Left lung (tissue), 14 donors: Measurements from ENCODE around the gene JOSD1. TPM values are rescaled to one million over a fixed set of nuclear protein-coding genes. Genes with fewer than 3 reads are reported as not detected.

Experiments used
- ATAC-seq: fragments of 200-7000 bp; cut with Tn5 transposase; one replicate; pipeline ENCODE4 v1.9.1; 2020; ENCODE audit warnings: moderate library complexity
- DNase-seq, 4 donors: peaks; one replicate each; pipeline ENCODE4 v3.0.0-alpha.2; 2013 to 2020
- H3K27ac ChIP-seq, 2 donors: fragments of 200-600 bp; sonication (generic) in 1 of 2; one replicate each; pipeline versions ENCODE4 v1.5.0 to v1.8.0; 2020 to 2021
- H3K27me3 ChIP-seq, 2 donors: fragments of 200-600 bp; sonication (generic) in 1 of 2; one replicate each; pipeline versions ENCODE4 v1.5.0 to v1.8.0; 2020 to 2021
- H3K36me3 ChIP-seq, 2 donors: fragments of 200-600 bp; sonication (generic) in 1 of 2; one replicate each; pipeline versions ENCODE4 v1.5.0 to v1.8.0; 2020 to 2021
- H3K4me1 ChIP-seq, 2 donors: fragments of 200-600 bp; one replicate each; pipeline ENCODE4 v1.8.0; 2021
- H3K4me3 ChIP-seq, 2 donors: fragments of 200-600 bp; sonication (generic) in 1 of 2; one replicate each; pipeline versions ENCODE4 v1.5.0 to v1.8.0; 2020 to 2021; ENCODE audit warnings: mild to moderate bottlenecking in 1 of 2
- H3K9me3 ChIP-seq, 2 donors: fragments of 200-600 bp; sonication (generic) in 1 of 2; one replicate each; pipeline versions ENCODE4 v1.5.0 to v1.8.0; 2020 to 2021
- intact Hi-C, 2 donors: fragments of 100-400 bp; cut with DNase I; formaldehyde crosslinking; loops; one replicate each; pipeline versions ENCODE4 v1.11.2 to v1.14.2; 2022
- long read RNA-seq, 12 donors: library from polyadenylated mRNA in 2 of 12; unstranded in 2 of 12; transcript quantifications; one replicate each; pipeline ENCODE4 v2.0.0 and lab custom pipeline, GENCODE V29; 2019 to 2026
- polyA plus RNA-seq, 6 donors: library from polyadenylated mRNA; unstranded; fragments of 120-200 nt; gene quantifications; one replicate each; pipeline ENCODE4 v1.2.1, GENCODE V29; 2013; ENCODE audit not compliant: insufficient read length in 6 of 6
- total RNA-seq, 2 donors: library from RNA; stranded (reverse); fragmentation: NEBNext Ultra II Directional; extraction: Animal tissue kit (Norgen Biotek cat#: 25700); gene quantifications; one replicate each; pipeline ENCODE4 v1.2.1, GENCODE V29; 2021
- TF ChIP-seq, protein P1 (sequence below), 2 donors: fragments of 200-600 bp; sonication (generic) in 1 of 2; IDR thresholded peaks; one replicate each; pipeline versions ENCODE4 v1.5.0 to v1.8.0; 2021; ENCODE audit warnings: antibody characterized with exemption in 2 of 2
- donor health status: DM: no; HTN: yes; CAD: no.
- donor health status: DM: no; HTN: no; CAD: no.

JOSD1 gene
- total RNA-seq (10 to 100 TPM; 55.6 to 57.3 TPM), polyA plus RNA-seq (10 to 100 TPM; 46.2 to 55.4 (median 49.9) TPM)
- long read RNA-seq, donor 1, transcript JOSD1-201 (4 exons, 3,648 nt), result major isoform, 9 of 23 reads
- long read RNA-seq, donor 1, partial matches to known transcripts, result 8 of 23 reads
- long read RNA-seq, donor 1, other reads (novel, unspliced or antisense), result 0 of 23 reads
- long read RNA-seq, donor 2, transcript JOSD1-201 (4 exons, 3,648 nt), result major isoform, 6 of 9 reads
- long read RNA-seq, donor 2, partial matches to known transcripts, result 0 of 9 reads
- long read RNA-seq, donor 2, other reads (novel, unspliced or antisense), result 0 of 9 reads
- long read RNA-seq, donor 3, partial matches to known transcripts, result 0 of 2 reads
- long read RNA-seq, donor 3, other reads (novel, unspliced or antisense), result 0 of 2 reads
- long read RNA-seq, donor 4, partial matches to known transcripts, result 0 of 8 reads
- long read RNA-seq, donor 4, other reads (novel, unspliced or antisense), result 7 of 8 reads
- long read RNA-seq, donor 5, partial matches to known transcripts, result 0 of 4 reads
- long read RNA-seq, donor 5, other reads (novel, unspliced or antisense), result 0 of 4 reads
- long read RNA-seq, donor 6, partial matches to known transcripts, result 0 of 5 reads
- long read RNA-seq, donor 6, other reads (novel, unspliced or antisense), result 0 of 5 reads
- long read RNA-seq, donor 7, partial matches to known transcripts, result 0 of 4 reads
- long read RNA-seq, donor 7, other reads (novel, unspliced or antisense), result 0 of 4 reads
- long read RNA-seq, donor 8, partial matches to known transcripts, result 15 of 20 reads
- long read RNA-seq, donor 8, other reads (novel, unspliced or antisense), result 0 of 20 reads
- long read RNA-seq, donor 9, result 0 reads
- long read RNA-seq, donor 10, partial matches to known transcripts, result 0 of 3 reads
- long read RNA-seq, donor 10, other reads (novel, unspliced or antisense), result 3 of 3 reads
- long read RNA-seq, donor 11, partial matches to known transcripts, result 0 of 4 reads
- long read RNA-seq, donor 11, other reads (novel, unspliced or antisense), result 0 of 4 reads
- long read RNA-seq, donor 12, partial matches to known transcripts, result 0 of 5 reads
- long read RNA-seq, donor 12, other reads (novel, unspliced or antisense), result 0 of 5 reads

- peak; percentile 95 to 99 (median 96) for DNase-seq
- intact Hi-C loops, result no loop called here
- TF ChIP-seq, protein P1, sequence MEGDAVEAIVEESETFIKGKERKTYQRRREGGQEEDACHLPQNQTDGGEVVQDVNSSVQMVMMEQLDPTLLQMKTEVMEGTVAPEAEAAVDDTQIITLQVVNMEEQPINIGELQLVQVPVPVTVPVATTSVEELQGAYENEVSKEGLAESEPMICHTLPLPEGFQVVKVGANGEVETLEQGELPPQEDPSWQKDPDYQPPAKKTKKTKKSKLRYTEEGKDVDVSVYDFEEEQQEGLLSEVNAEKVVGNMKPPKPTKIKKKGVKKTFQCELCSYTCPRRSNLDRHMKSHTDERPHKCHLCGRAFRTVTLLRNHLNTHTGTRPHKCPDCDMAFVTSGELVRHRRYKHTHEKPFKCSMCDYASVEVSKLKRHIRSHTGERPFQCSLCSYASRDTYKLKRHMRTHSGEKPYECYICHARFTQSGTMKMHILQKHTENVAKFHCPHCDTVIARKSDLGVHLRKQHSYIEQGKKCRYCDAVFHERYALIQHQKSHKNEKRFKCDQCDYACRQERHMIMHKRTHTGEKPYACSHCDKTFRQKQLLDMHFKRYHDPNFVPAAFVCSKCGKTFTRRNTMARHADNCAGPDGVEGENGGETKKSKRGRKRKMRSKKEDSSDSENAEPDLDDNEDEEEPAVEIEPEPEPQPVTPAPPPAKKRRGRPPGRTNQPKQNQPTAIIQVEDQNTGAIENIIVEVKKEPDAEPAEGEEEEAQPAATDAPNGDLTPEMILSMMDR (IDR thresholded peaks at IDR 0.05), result no peak
- Histone ChIP-seq H3K4me1 (peaks cover 25 to 62% of the 10 kb centered on the region in 2 donors), H3K27me3 (no peaks in the 10 kb centered on the region), H3K36me3 (peaks cover 0 to 6% of the 10 kb centered on the region in 2 donors), H3K9me3 (no peaks in the 10 kb centered on the region), H3K4me3 (peak within 1 kb of the TSS; percentile 73 to 77), H3K27ac (peak within 1 kb of the TSS; percentile 96 to 98)
- ATAC-seq, result peak; percentile 58
Measured at GRCh38 chr22:38700789-38701628, at the start of gene JOSD1. JOSD1 (minus strand) TSS chr22:38700943; CDS start chr22:38699987, 956 bp downstream.

DNA sequence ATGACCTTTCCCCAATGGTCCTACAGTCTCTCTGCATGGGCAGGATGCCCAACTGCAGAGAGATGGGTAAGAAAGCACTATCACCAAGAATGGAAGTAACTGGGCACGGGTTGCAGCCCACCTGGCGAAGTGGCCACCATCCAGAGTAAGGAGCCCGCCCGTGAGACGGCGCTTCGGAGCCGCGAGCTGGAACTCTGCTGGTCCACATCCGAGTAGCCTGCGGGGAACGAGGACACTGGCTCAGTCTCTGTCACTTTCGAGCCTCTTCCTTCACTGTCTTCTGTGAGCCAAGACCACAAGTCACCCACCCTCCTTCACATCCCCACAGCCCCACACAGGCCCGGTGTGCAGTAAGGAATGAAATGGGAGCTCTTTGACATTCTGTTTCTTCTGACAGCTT lies 49.4 kb upstream of the JOSD1 start:
- intact Hi-C loops, result no loop called here
- peaks cover 0 to 79% of the 10 kb centered on the region in 2 donors for H3K36me3 ChIP-seq
- no peak for ATAC-seq

GRCh38 chr22:38748487-38749136 lies 47.9 kb upstream of the JOSD1 start:
- Histone ChIP-seq H3K36me3 (peaks cover 0 to 94% of the 10 kb centered on the region in 2 donors), H3K27ac (no peak overlapping the region), H3K27me3 (no peaks in the 10 kb centered on the region), H3K4me1 (peaks cover 3 to 43% of the 10 kb centered on the region in 2 donors), H3K9me3 (no peaks in the 10 kb centered on the region), H3K4me3 (no peak overlapping the region)
- ATAC-seq (no peak), DNase-seq (no peak)
- intact Hi-C loops, result no loop called here
- TF ChIP-seq, protein P1 (IDR thresholded peaks at IDR 0.05), result no peak

More for the DNA sequence above, 49.4 kb upstream of the JOSD1 start:
- H3K4me3 ChIP-seq, result no peak overlapping the region
- TF ChIP-seq, protein P1 (IDR thresholded peaks at IDR 0.05), result no peak
- H3K9me3 ChIP-seq, result no peaks in the 10 kb centered on the region
- no peak for DNase-seq
- peak overlapping the region in 1 of 2 donors; percentile 93 for H3K27ac ChIP-seq
- peaks cover 16 to 58% of the 10 kb centered on the region in 2 donors for H3K4me1 ChIP-seq
- H3K27me3 ChIP-seq, result no peaks in the 10 kb centered on the region

- intact Hi-C loops, result no loop called here
- TF ChIP-seq, protein P1 (IDR thresholded peaks at IDR 0.05), result no peak
- Histone ChIP-seq H3K36me3 (peaks cover 0 to 100% of the 10 kb centered on the region in 2 donors), H3K4me3 (no peak overlapping the region), H3K27ac (no peak overlapping the region), H3K4me1 (peaks cover 0 to 16% of the 10 kb centered on the region in 2 donors), H3K27me3 (no peaks in the 10 kb centered on the region), H3K9me3 (no peaks in the 10 kb centered on the region)
- ATAC-seq, result no peak
- peak in 1 of 4 donors; percentile 49 for DNase-seq
Measured at GRCh38 chr22:38745676-38746460, 45.1 kb upstream of the JOSD1 start.
